CD4-positive, alpha-beta T cell treated with Interleukin-21 for 1 hour (primary cell): ENCODE measurements around the gene CDC42EP5.
A peak's percentile ranks its signal among the peaks of the same experiment; 100 is the strongest.

Source experiments
- DNase-seq: peaks from one replicate; pipeline ENCODE4 v3.0.0-alpha.2; 2020

The CDC42EP5 gene

DNA sequence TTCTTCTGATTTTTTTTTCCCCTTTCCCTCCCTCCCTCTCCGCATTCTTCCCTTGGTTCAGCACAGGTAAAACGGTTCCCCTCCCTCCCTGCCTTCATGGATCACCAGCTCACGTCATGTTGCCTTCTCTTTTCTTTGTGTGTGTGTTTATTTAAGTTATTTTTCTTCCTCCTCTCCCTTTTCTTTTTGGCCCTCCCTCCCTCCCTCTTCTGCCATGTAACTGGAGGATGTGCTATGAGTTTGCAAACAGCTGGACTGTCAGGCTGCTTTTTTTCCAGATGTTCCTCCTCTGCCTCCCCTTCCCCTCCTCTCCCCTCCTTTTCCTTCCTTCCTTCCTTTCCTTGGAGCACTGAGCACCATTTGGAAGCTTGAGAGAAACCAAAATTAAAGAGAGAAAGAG is 11.5 kb downstream of the CDC42EP5 start:
- no peak for DNase-seq

DNA sequence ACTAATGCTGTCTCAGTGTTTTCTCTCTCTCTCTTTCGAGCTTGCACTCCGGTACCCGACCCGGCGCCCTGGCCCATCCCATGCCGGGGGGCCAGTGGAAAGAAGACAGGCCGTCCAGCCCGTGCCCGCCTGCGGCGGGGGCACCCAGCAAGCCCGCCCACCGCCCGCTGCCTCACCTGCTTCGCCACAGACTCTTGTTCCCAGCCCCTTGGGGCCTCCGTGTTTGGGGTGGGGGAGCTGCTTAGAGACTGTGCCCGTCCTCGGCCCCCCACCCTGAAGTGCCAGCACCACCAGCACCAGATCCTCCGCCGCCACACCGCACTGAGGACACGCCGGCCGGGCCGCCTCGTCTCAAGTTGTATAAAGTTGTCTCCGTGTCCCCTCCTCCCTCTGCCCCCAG is 11.9 kb downstream of the CDC42EP5 start:
- no peak for DNase-seq

DNA sequence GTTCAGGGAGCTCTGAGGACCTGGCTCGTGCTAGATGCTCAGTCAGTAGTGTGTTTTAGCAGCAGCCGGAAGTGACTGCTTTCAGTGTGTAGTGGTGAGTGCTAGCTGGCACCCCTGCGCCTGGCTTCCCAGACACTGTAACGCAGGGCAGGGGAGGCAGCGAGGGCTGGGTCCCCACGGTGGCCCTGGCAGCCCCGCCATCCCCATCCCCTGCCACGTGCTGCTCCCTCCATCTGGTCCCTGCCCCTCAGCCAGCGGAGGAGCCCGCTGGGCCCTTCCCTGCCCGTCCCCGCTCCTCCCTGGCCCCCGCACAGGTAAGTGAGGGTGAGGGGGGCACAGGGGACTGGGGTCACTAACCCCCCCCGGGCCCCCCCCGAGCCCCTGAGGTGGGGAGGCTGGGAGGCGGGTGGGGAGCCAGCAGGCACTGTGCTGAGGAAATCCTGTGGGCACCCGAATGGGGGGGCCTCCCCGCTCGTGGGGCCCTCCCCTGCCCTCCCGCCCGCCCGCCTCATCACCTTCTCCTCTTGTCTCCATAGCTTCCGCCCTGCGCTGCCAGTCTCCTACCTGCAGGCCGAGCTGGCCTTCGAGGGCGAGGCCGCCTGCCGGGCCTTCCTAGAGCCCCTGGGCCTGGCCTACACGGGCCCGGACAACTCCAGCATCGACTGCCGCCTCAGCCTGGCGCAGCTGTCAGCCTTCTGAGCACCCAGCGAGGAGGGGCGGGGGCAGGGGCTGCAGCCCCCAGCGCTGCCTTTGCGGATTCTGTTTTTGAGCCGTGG is 12.7 kb downstream of the CDC42EP5 start:
- DNase-seq, result no peak

DNA sequence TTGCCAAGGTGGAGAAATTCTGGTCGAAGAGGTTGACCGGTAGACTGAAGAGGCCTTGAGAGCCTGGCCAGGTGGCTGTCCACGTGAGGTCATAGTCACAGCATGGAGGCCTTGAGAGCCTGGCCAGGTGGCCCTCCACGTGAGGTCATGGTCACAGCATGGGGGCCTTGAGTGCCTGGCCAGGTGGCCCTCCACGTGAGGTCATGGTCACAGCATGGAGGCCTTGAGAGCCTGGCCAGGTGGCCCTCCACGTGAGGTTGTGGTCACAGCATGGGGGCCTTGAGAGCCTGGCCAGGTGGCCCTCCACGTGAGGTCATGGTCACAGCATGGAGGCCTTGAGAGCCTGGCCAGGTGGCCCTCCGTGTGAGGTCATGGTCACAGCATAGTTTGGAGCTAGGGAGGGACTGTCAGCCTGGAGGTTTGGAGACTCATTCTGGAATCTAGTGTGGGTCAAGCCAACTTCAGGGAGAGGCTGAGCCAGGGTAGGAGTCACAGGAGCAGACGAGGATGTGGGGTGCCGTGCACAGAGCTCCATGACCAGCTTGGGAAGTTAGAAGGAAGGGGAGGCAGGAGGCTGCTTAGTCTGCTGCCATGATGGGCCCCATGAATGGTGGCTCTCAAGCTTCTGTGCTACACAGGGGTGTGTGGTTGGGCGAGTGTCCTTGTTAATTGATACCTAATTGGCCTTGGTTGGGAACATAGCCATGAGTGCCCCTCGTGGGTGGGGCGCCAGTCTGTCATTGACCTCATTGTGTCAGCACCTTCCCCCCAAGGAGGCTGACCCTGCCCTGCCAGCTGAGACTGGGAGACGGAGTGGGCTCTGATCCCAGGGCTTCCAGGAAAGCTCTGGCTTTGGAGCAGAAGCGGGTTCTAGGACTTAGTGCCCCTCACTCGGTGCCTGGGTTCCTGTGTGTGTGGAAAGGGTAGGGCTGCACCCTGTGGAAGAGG is 13.5 kb downstream of the CDC42EP5 start:
- DNase-seq, result no peak

DNA sequence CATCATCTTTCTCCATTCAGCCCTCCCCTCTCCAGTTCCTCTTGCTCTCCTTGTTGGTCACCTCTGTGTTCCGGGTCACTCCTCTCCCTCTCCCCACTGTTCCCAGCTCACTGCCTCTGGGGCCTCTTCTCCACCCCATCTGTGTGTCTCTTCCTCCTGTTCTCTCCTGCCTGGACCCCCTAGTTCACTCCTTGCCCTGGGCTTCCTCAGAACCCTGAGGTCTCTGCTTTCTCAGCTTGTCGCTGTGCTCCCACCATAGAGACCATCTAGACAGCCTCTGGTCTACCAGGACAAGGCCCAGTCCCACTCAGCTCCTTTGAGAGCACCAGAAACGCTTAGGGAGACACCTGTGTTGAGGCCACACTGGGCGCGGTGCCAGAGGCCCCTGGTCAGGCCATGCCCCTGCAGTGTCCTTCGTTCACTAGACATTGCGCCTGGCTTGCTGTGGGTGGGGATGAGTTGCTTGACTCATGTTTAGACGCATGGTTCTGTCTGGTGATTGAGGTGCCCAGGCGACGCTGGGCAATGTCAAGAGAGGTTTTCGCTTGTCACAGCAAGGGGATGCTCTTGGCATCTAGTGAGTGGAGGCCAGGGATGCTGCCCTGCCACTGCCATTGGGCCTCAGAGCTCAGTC is 14.3 kb downstream of the CDC42EP5 start:
- no peak for DNase-seq

DNA sequence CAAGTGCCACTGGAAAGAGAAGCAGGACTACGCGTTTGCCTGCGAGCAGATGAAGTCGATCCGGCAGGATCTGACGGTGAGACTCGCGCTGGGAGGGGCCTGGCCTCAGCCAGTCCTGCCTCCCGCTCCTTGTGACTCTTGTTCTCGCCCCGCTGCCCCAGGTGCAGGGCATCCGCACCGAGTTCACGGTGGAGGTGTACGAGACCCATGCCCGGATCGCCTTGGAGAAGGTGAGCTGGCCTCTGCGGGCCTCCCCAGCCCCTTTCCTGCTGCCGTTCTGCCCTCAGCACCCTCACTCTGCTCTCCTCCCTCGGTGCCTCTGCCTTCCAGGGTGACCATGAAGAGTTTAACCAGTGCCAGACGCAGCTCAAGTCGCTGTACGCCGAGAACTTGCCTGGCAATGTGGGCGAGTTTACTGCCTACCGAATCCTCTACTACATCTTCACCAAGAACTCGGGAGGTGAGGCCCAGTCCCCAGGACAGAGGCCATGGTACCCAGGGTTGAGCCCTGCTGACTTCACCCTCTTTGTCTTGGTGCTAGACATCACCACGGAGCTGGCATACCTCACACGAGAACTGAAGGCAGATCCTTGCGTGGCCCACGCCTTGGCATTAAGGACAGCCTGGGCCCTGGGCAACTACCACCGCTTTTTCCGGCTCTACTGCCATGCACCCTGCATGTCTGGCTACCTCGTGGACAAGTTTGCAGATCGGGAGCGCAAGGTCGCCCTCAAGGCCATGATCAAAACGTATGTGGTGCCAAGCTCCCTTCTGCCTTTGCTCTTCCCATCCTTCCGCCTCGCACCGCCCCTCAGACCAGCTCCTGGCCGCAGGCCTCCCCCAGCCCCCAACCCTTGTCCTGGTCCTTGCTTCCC is 15.1 kb downstream of the CDC42EP5 start:
- DNase-seq, result no peak

DNA sequence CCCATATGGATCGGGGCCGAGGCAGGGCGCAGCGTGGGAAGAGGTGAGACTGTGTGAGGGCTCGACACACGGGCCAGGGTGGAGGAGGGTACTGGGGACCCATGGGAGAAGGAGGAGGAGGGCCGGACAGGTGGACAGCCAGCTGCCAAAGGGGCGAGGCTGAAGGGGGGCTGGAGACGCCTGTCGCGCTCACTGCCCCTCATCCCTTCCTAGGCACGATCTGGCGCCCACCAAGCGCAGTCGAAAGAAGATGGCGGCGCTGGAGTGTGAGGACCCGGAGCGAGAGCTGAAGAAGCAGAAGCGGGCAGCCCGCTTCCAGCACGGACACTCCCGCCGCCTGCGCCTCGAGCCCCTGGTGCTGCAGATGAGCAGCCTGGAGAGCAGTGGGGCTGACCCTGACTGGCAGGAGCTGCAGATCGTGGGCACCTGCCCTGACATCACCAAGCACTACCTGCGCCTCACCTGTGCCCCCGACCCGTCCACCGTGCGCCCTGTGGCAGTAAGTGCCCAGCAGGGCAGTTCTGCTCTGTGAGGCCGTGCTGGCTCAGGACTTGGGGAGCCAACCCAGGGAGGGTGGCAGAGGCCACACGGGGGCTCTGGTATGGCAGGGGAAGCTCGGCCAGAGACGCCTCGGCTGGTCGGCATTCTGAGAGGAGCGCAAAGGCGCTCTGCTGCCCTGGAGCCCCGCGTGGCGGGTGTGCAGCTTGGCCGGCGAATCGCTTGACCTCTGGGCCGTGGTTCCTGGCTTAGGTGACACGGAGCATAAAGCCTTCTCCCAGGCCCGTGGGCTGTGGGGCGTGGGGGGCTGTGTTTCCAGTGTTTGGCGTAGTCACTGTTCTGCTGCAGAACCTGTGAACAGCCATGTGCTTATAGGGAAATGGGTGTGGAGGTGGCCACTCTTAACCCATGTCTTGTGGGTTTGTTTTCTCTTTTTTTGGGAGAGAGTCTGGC is 16.4 kb downstream of the CDC42EP5 start:
- DNase-seq, result no peak

DNA sequence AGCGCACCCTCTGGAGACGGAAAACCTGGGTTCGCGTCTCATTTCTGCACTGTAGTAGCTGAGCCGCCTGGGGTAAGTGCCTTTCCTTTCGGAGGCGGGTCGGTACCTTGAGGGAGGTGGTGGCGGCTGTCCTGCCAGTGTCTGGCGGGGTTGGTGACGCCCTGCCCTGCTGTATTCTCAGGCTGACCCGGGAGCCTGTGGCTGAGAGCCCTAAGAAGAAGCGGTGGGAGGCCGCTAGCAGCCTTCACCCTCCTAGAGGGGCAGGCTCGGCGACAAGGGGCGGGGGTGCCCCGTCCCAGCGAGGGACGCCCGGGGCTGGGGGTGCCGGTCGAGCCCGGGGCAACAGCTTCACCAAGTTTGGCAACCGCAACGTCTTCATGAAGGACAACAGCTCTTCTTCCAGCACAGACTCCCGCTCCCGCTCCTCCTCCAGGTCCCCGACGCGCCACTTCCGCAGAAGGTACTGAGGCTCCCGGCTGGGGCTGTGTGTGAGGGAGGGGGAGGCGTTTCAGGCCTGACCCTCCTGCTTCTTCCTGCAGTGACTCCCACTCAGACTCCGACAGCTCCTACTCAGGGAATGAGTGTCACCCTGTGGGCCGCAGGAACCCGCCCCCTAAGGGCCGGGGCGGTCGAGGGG is 17.2 kb downstream of the CDC42EP5 start:
- no peak for DNase-seq

DNA sequence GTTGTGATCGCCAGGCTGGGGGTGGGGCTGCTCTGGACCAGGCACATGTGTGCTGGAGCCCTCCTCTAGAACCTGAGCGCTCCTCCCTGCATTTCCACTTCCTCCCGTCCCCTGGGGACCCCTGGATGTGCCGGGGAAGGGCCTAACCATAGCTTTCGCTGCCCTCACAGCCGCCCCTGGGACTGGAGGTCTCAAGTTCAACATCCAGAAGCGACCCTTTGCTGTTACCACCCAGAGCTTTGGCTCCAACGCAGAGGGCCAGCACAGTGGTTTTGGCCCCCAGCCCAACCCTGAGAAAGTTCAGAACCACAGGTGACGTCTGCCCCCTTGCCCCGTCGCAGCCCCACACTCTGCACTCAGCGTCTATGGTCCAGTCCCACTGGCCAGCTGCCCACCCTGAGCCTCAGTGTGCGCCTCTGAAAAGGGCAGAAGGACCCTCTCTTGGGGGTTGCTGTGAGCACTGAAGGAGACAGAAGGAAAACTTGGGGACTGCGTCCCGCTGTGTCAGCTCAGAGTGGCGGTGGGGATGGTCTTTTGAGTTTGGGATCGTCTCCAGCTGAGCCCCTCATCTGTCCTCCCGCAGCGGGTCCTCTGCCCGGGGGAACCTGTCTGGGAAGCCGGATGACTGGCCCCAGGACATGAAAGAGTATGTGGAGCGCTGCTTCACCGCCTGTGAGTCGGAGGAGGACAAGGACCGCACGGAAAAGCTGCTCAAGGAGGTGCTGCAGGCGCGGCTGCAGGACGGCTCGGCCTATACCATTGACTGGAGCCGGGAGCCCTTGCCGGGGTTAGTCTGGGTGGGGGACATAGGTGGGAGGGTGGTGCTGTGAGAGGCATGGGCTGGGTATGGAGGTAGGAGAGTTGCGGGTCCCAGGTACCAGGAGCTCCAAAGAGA is 18.1 kb downstream of the CDC42EP5 start:
- no peak for DNase-seq

DNA sequence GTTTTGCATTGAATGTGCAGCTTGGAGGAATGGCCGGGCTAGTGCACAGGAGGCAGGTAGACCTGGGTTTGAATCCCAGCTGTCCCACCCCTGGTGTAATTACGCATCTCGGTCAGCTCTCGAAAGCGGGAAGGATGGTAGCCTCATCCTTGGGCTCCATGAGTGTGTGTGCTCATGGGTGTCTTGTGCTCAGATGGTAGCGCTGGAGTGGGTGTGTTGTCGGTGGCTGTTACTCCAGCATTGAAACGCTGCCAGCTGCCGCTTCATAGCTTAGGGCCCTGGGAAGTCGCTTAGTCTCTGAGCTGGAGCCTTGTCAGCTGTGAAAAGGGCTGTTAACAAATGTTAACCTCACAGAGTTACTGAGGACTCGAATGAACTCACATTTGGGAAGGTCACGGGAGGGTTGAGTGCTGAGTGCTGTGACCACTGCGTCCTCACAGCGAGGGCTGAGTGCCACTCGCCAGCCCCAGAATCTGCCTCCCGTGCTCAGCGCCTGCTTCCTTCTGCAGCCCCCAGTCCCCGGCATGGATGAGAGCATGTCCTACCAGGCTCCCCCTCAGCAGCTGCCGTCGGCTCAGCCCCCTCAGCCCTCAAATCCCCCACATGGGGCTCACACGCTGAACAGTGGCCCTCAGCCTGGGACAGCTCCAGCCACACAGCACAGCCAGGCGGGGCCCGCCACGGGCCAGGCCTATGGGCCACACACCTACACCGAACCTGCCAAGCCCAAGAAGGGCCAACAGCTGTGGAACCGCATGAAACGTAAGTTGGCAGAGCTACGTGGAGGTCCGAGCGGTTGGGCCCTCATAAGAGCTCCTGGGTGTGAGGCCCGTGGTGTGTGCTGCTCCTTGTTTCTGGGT is 18.9 kb downstream of the CDC42EP5 start:
- DNase-seq, result no peak

DNA sequence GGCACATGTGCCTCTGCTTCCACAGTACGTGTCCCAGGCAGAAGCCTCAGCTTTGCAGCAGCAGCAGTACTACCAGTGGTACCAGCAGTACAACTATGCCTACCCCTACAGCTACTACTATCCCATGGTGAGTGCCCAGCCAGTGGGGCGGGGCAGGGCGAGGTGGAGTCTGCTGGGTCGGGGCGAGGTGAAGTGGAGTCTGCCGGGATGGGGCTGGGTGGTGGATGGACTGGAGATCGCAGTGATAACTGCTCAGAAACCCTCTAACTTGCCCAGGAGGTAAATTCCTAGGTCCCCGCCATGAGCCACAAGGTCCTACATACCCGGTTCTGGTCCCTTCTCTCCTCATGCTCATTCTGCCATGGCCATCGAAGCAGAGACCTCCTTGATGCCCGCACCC is 20.5 kb downstream of the CDC42EP5 start:
- no peak for DNase-seq

DNA sequence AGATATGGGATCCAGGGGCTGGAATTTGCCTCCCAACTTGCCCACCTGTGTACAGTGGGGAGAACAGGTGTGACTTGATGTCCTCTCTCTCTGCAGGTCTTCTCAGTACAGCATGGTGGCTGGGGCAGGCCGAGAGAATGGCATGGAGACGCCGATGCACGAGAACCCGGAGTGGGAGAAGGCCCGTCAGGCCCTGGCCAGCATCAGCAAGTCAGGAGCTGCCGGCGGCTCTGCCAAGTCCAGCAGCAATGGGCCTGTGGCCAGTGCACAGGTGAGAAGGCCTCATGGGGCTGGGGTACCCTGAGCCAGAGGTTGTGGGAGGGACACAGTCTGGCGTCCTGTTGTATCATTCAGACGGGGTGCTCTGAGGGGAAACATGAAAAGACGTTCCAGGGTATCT is 21.1 kb downstream of the CDC42EP5 start:
- DNase-seq, result no peak

DNA sequence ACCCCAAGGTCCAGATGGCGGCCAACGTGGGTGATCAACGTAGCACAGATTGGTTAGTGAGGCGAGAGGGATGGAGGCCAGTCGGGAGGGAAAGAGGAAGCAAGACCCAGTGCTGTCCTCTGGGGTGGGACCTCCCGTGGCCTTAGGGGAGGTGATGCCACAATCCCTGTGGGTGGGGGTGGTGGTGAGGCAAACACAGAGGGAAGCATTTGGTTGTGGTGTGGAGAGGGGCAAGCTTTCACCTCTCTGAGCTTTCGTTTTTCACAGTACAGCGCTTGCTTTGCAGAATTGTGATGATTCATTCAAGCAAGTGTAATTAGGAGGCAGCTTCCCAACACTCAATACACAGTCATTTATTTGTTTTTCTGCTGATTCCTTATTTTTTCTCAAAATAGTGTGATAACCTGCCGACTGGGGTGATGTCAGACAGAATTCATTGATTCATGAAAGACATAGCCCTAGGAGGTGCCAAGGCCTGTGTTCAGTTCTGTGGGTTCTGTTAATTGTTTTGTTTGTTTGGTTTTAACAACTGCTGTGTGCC is 21.7 kb downstream of the CDC42EP5 start:
- DNase-seq, result no peak

DNA sequence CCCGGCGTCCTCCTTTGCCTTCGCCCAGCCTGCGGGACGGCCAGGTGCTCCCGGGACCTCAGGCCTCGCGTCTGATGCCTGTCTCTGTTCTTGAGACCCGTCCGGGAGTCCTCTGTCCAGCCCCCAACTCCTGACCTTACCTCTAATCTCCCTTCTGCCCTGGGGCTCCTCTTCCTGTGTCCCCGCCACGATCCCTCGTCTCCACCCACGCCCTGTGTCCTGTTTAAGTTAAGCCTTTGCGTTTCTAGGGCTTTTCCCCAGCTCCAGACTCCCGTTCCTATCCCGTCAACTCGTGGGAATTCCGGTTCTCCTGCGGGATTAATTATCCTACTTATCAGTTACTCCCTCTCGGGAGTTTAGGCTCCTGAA is 23.4 kb downstream of the CDC42EP5 start:
- no peak for DNase-seq

DNA sequence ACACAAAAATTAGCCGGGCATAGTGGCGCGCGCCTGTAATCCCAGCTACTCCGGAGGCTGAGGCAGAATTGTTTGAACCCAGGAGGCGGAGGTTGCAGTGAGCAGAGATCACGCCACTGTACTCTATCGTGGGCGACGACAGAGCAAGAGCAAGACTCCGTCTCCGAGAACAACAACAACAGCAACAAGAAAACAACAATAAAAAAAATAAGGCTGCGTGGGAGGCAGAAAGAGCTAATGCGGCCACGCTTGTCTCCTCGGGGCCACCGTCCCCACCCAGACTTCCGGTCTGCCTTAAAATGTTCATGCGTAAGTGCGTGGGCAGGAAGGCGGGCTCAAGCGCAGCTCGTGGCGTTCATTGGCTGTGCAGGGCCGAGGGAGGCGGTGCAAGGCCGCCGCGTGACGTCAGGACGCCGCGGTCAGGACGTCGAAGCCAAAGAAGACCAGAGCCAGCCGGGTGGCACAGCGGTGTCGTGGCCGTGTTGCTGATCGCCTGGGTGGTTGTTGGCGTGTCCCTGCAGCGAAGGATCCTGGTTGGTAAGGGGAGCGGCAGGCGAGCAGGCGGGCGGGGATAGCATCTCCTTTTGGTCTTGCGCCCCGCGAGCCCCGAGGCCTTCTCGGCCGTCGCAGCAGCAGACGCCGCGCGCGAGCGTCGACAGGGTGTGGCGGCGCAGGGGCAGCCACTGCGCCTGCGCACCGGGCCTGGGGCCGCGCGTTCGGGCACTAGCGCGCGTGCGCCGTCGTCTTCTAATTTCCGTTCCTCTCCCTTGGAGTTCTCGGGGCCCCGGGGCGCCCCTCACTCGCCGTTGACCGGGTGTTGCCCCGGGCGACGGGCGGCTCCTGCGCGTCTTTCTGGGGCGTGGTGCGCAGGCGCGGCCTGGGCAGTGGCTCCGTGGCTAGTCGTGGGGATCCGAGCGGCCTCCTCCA is 24.1 kb downstream of the CDC42EP5 start, which contains the start of gene LENG8:
Gene LENG8, plus strand, starts transcription at position 426 of the 927 bp plus-strand sequence. CDS start 2,146 bp downstream, outside the sequence.
- DNase-seq, result peak; percentile 98

DNA sequence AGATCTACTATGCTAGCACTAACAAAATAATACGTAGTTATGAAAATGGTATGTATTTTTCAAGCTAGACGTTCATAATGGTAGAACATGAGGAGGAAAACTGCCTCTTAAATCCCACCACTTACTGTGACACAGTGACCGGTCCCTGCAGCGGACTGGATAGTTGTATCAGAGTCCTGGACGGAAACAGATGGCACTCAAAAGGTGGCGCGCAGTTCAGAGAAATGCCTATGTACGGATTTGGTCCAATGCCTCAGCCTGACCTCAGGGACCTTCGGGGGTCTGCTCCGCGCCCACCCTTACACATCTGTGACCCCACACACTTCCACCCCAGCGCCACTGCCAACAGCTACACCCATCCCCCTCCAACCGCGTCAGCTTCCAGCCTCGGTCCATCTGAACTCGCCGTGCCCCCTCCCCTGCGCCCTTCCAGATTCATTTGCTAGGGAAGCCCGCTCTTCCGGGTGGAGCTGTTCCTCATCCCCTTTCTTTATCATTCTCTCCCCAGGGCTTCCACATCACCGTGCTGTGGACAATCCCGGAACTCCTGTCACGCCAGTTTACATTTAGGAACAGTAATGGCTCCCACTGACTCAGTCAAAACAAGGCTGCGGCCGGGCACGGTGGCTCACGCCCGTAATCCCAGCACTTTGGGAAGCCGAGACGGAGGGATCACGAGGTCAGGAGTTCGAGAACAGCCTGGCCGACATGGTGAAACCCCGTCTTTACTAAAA is 24.9 kb downstream of the CDC42EP5 start:
- DNase-seq, result peak; percentile 53
